RWPE1 (cell line): ENCODE measurements around the gene FBXO17.

ENCODE experiments used
- CTCF ChIA-PET: fragments of 350-600 bp; sonication (Branson Sonifier 250); formaldehyde crosslinking; extraction: SDS; loops from one replicate; lab custom pipeline; 2021; lab: Yijun Ruan, JAX
- POLR2A ChIA-PET: fragments of 400-600 bp; formaldehyde crosslinking; extraction: SDS; loops from one replicate; lab custom pipeline; 2020; ENCODE audit warnings: antibody characterized with exemption; ENCODE audit not compliant: low non-redundant PET; lab: Yijun Ruan, JAX
- DNase-seq: peaks from one replicate; pipeline ENCODE4 v3.0.0; 2012; ENCODE audit warnings: low spot score
- H3K27ac ChIP-seq: fragments of 450-650 bp; 2 replicates; pipeline ENCODE4 v1.5.1; 2017
- CTCF ChIP-seq: fragments of 450-650 bp; conservative IDR thresholded peaks from 2 replicates; pipeline ENCODE4 v1.5.1; 2017; ENCODE audit warnings: low read depth, mild to moderate bottlenecking

The FBXO17 gene

GRCh38 chr19:38985262-38985661, 9.7 kb upstream of the FBXO17 start:
- TF ChIP-seq CTCF, result no peak
- POLR2A ChIA-PET, result no interaction called here
- H3K27ac ChIP-seq, result no peak overlapping the region
- DNase-seq, result no peak
- CTCF ChIA-PET, result interaction anchor here (0.7 kb wide), 1 partner anchor 415 kb away, joined by 3 read pairs; no protein-coding TSS in a partner anchor

- no peak for TF ChIP-seq CTCF
- CTCF ChIA-PET, result interaction anchor here (0.5 to 0.6 kb wide), 2 partner anchors 12 to 57 kb away, joined by 4 to 5 read pairs; no protein-coding TSS in a partner anchor
- DNase-seq, result no peak
- POLR2A ChIA-PET, result no interaction called here
- H3K27ac ChIP-seq, result no peak overlapping the region
Measured at GRCh38 chr19:38980583-38981374, 5.2 kb upstream of the FBXO17 start.

- POLR2A ChIA-PET, result no interaction called here
- TF ChIP-seq CTCF, result no peak
- CTCF ChIA-PET, result no interaction called here
- H3K27ac ChIP-seq, result no peak overlapping the region
- DNase-seq, result no peak
Measured at GRCh38 chr19:38979812-38980211, 4.3 kb upstream of the FBXO17 start.

GRCh38 chr19:38978326-38978689, 2.8 kb upstream of the FBXO17 start:
- TF ChIP-seq CTCF, result no peak
- DNase-seq, result no peak
- CTCF ChIA-PET, result no interaction called here
- H3K27ac ChIP-seq, result no peak overlapping the region
- POLR2A ChIA-PET, result interaction anchor here (0.7 kb wide), 1 partner anchor 802 kb away, joined by 3 read pairs; no protein-coding TSS in a partner anchor

- ChIA-PET CTCF (interaction anchor here (0.6 to 0.7 kb wide), 2 partner anchors 198 to 626 kb away, joined by 3 read pairs; no protein-coding TSS in a partner anchor), POLR2A (interaction anchor here (0.7 kb wide), 1 partner anchor 801 kb away, joined by 3 read pairs; no protein-coding TSS in a partner anchor)
- H3K27ac ChIP-seq, result peak overlapping the region; percentile 17
- TF ChIP-seq CTCF, result no peak
- DNase-seq, result no peak
Measured at GRCh38 chr19:38977445-38978325, 2.1 kb upstream of the FBXO17 start.

- TF ChIP-seq CTCF, result no peak
- CTCF ChIA-PET, result interaction anchor here (0.6 to 1.6 kb wide), 5 partner anchors 14 to 94 kb away, joined by 3 to 5 read pairs (median 3); no protein-coding TSS in a partner anchor
- H3K27ac ChIP-seq, result peak overlapping the region; percentile 88
- DNase-seq, result no peak
- POLR2A ChIA-PET, result no interaction called here
Measured at GRCh38 chr19:38975861-38976271, 324 bp upstream of the FBXO17 start.
